ENCODE measurements around the gene CHST11.

Gene CHST11

GRCh38 chr12:104460973-104461698 lies 4.4 kb downstream of the CHST11 start:
- no peak for DNase-seq

GRCh38 chr12:104462325-104462724 lies 5.6 kb downstream of the CHST11 start:
- DNase-seq: no peak

- DNase-seq: no peak
Measured at GRCh38 chr12:104462931-104463339, 6.2 kb downstream of the CHST11 start.

GRCh38 chr12:104463368-104463767 lies 6.6 kb downstream of the CHST11 start:
- DNase-seq: no peak

- no peak for DNase-seq
Measured at GRCh38 chr12:104464899-104465298, 8.2 kb downstream of the CHST11 start.

- no peak for DNase-seq
Measured at GRCh38 chr12:104466709-104467345, 10.1 kb downstream of the CHST11 start.

GRCh38 chr12:104467346-104467837 lies 10.6 kb downstream of the CHST11 start:
- no peak for DNase-seq

GRCh38 chr12:104468371-104468770 lies 11.6 kb downstream of the CHST11 start:
- no peak for DNase-seq

- DNase-seq: no peak
Measured at GRCh38 chr12:104469066-104469465, 12.3 kb downstream of the CHST11 start.

- DNase-seq: no peak
Measured at GRCh38 chr12:104469523-104469922, 12.8 kb downstream of the CHST11 start.

- DNase-seq: no peak
Measured at GRCh38 chr12:104470521-104470920, 13.8 kb downstream of the CHST11 start.

- DNase-seq: no peak
Measured at GRCh38 chr12:104471336-104471735, 14.6 kb downstream of the CHST11 start.

- DNase-seq: no peak
Measured at GRCh38 chr12:104472748-104473147, 16.0 kb downstream of the CHST11 start.

- no peak for DNase-seq
Measured at GRCh38 chr12:104473374-104473983, 16.7 kb downstream of the CHST11 start.

- DNase-seq: no peak
Measured at GRCh38 chr12:104475271-104475670, 18.5 kb downstream of the CHST11 start.

GRCh38 chr12:104477510-104478390 lies 21.0 kb downstream of the CHST11 start:
- no peak for DNase-seq

- DNase-seq: no peak
Measured at GRCh38 chr12:104478396-104479122, 21.8 kb downstream of the CHST11 start.

GRCh38 chr12:104479123-104479662 lies 22.4 kb downstream of the CHST11 start:
- no peak for DNase-seq

GRCh38 chr12:104480012-104480411 lies 23.3 kb downstream of the CHST11 start:
- DNase-seq: no peak

- DNase-seq: no peak
Measured at GRCh38 chr12:104480826-104481440, 24.2 kb downstream of the CHST11 start.

GRCh38 chr12:104482113-104482512 lies 25.4 kb downstream of the CHST11 start:
- no peak for DNase-seq
